ENCODE data around the gene ABITRAM. TPM values are rescaled to one million over a fixed set of nuclear protein-coding genes. Genes with fewer than 3 reads are reported as not detected.
"Not testable (repeated sequence)": the region's sequence is repeated elsewhere in the genome, so short reads cannot be mapped to it uniquely, and the experiment has no call there.

The ABITRAM gene
- polyA plus RNA-seq, 3 donors = 9.6 to 23.5 (median 12.1) TPM

- not testable (repeated sequence) for H3K27ac ChIP-seq (ENCODE audit: low read depth, low read length)
- 91 to 100% (median 100%) methylated on average over 1 of the region's 1 CpG for WGBS, 3 donors
Measured at GRCh38 chr9:108920401-108920800, 13.8 kb upstream of the ABITRAM start.

GRCh38 chr9:108921200-108921599 lies 13.0 kb upstream of the ABITRAM start:
- no peak overlapping the region for H3K27ac ChIP-seq (ENCODE audit: low read depth, low read length)
- 92 to 97% (median 95%) methylated on average over 1 of the region's 1 CpG for WGBS, 3 donors

- no peak overlapping the region for H3K27ac ChIP-seq (ENCODE audit: low read depth, low read length)
Measured at GRCh38 chr9:108924466-108924865, 9.7 kb upstream of the ABITRAM start.

GRCh38 chr9:108928386-108928785 lies 5.8 kb upstream of the ABITRAM start:
- H3K27ac ChIP-seq (ENCODE audit: low read depth, low read length) = no peak overlapping the region
- 60 to 95% (median 91%) methylated on average over 2 of the region's 2 CpGs for WGBS, 3 donors

- no peak overlapping the region for H3K27ac ChIP-seq (ENCODE audit: low read depth, low read length)
- WGBS, 3 donors = 0 to 1% (median 1%) methylated on average over 25 of the region's 25 CpGs
Measured at GRCh38 chr9:108933231-108933717, 926 bp upstream of the ABITRAM start.

- H3K27ac ChIP-seq (ENCODE audit: low read depth, low read length) = peak within 1 kb of the TSS; percentile 63
- WGBS, 3 donors = 0 to 1% (median 0%) methylated on average over 47 to 48 of the region's 48 CpGs
Measured at GRCh38 chr9:108933718-108934322, 380 bp upstream of the ABITRAM start, which contains the start of gene ELP1. TSS of gene ELP1 (minus strand) at chr9:108934124. CDS start at chr9:108931146, 2,978 bp downstream.

GRCh38 chr9:108937561-108938305 lies 3.5 kb downstream of the ABITRAM start:
- H3K27ac ChIP-seq (ENCODE audit: low read depth, low read length) = no peak overlapping the region
- 86 to 91% (median 91%) methylated on average over 5 of the region's 5 CpGs for WGBS, 3 donors

- WGBS, 3 donors = 81 to 92% (median 90%) methylated on average over 4 of the region's 4 CpGs
- no peak overlapping the region for H3K27ac ChIP-seq (ENCODE audit: low read depth, low read length)
Measured at GRCh38 chr9:108939975-108940374, 5.8 kb downstream of the ABITRAM start.

- WGBS, 3 donors = 55 to 86% (median 79%) methylated on average over 1 of the region's 1 CpG
- H3K27ac ChIP-seq (ENCODE audit: low read depth, low read length) = no peak overlapping the region
Measured at GRCh38 chr9:108950168-108950567, 16.0 kb downstream of the ABITRAM start.

GRCh38 chr9:108951578-108951977 lies 17.4 kb downstream of the ABITRAM start:
- WGBS, 3 donors = 60 to 92% (median 89%) methylated on average over 2 of the region's 2 CpGs
- no peak overlapping the region for H3K27ac ChIP-seq (ENCODE audit: low read depth, low read length)

GRCh38 chr9:108953983-108954574 lies 19.9 kb downstream of the ABITRAM start:
- H3K27ac ChIP-seq (ENCODE audit: low read depth, low read length) = no peak overlapping the region
- WGBS, 3 donors = 1 to 3% (median 2%) methylated on average over 3 of the region's 3 CpGs

- H3K27ac ChIP-seq (ENCODE audit: low read depth, low read length) = no peak overlapping the region
- 85 to 89% (median 89%) methylated on average over 4 of the region's 4 CpGs for WGBS, 3 donors
Measured at GRCh38 chr9:108956022-108956630, 21.9 kb downstream of the ABITRAM start.

GRCh38 chr9:108956631-108957026 lies 22.4 kb downstream of the ABITRAM start:
- no peak overlapping the region for H3K27ac ChIP-seq (ENCODE audit: low read depth, low read length)

- no peak overlapping the region for H3K27ac ChIP-seq (ENCODE audit: low read depth, low read length)
- 70 to 75% (median 75%) methylated on average over 6 of the region's 6 CpGs for WGBS, 3 donors
Measured at GRCh38 chr9:108960331-108960730, 26.1 kb downstream of the ABITRAM start.

GRCh38 chr9:108961151-108961550 lies 27.0 kb downstream of the ABITRAM start:
- 93 to 96% (median 94%) methylated on average over 2 of the region's 2 CpGs for WGBS, 3 donors
- H3K27ac ChIP-seq (ENCODE audit: low read depth, low read length) = no peak overlapping the region

- H3K27ac ChIP-seq (ENCODE audit: low read depth, low read length) = no peak overlapping the region
- WGBS, 3 donors = 75 to 81% (median 76%) methylated on average over 4 of the region's 4 CpGs
Measured at GRCh38 chr9:108963459-108964143, 29.4 kb downstream of the ABITRAM start.

GRCh38 chr9:108967916-108968315 lies 33.7 kb downstream of the ABITRAM start:
- no peak overlapping the region for H3K27ac ChIP-seq (ENCODE audit: low read depth, low read length)

- 95 to 100% (median 96%) methylated on average over 2 of the region's 2 CpGs for WGBS, 3 donors
- not testable (repeated sequence) for H3K27ac ChIP-seq (ENCODE audit: low read depth, low read length)
Measured at GRCh38 chr9:108971392-108971791, 37.2 kb downstream of the ABITRAM start.

GRCh38 chr9:108972186-108972585 lies 38.0 kb downstream of the ABITRAM start:
- no peak overlapping the region for H3K27ac ChIP-seq (ENCODE audit: low read depth, low read length)
- WGBS, 3 donors = 58 to 78% (median 69%) methylated on average over 3 of the region's 3 CpGs

Measured in adipose tissue (tissue), 3 donors.